GM18526 (cell line): ENCODE data around the gene TSPEAR.

Experiments used
- POLR2A ChIP-seq: IDR thresholded peaks from 3 replicates; pipeline ENCODE4 v1.6.1; 2011; ENCODE audit not compliant: insufficient read length; ENCODE audit errors: extremely low read depth

Gene TSPEAR

DNA sequence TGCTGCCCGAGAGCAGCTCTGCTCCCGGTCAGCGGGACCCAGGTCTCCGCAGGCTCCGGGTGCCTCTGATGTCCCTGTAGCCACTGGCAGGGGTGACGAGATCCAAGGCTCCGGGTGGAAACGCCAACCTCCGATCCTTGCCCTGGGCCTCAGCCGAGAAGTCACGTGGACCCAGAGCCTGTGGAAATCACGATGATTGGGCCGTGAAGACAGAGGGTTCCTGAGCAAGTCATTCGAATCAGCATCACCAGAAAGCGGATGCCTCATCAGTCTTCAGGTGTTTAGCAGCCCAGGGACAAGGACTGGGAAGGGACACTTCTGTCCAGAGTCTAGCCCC, 243.5 kb downstream of the TSPEAR start:
- TF ChIP-seq POLR2A: no peak

DNA sequence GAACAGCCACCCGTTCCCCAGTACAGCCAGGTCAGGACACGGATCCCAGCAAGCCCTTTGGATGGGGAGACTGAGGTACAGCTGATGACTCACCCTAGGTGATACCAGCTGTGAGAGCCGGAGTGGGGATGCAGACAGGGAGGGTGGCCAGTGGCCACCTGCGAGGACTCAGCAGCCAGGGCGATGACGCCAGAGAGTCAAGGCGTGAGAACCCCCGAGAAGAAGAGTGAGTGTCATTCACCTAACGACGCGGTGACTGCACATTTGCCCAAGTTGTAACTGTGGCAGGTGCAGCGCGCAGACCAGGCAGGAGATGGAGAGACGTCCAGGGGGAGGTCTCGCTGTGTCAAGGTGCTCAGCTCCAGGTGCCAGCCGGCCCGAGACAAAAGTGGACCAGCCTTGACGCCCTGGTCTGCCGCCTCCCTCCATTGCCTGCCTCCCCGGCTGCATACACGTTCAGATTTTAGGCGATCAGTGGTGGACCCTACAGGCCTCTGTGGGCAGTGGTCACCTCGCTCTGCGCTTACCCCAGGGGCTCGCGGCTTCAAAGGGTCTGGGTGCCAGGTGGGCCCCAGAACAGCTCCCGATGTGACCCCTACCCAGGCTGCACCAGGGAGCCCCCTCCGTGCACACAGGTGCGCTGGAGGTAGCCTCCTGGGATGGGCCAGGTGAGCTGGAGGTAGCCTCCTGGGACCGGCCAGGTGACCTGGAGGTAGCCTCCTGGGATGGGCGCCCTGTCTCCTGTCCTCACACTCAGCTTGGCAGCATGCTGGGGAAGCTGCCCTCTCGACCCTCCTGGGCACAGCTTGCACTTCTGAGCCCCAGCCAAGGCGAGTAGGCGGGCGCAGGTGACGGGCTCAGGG, 244.1 kb downstream of the TSPEAR start:
- TF ChIP-seq POLR2A: no peak

DNA sequence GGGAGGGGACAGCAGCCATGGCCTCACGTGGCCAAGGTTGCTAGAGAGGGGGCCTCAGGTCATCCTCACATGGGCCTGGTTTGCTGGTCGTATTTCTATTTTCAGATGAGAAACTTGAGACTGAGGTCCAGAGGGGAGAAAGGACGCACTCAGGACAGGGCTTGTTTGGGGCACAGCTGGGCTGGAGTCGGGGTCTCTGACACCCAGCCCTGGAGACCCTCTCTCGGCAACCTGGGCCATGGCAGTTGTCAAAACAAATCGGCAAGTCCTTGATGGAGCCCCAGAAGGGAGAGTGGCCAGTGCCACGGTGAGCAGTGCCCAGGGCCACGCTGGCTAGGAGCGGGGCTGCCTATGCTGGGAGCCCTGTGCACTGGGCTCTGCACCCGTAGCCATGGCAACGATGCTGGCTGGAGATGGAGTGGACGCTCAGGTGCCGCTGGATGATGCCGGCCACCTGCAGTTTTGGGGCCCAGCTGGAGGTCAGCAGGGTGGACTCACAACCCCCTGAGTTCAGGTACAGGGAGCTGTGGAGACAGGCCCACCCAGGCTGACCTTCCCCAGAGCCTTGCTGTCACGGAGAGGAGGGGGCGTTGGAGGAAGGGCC, 244.9 kb downstream of the TSPEAR start:
- no peak for TF ChIP-seq POLR2A

DNA sequence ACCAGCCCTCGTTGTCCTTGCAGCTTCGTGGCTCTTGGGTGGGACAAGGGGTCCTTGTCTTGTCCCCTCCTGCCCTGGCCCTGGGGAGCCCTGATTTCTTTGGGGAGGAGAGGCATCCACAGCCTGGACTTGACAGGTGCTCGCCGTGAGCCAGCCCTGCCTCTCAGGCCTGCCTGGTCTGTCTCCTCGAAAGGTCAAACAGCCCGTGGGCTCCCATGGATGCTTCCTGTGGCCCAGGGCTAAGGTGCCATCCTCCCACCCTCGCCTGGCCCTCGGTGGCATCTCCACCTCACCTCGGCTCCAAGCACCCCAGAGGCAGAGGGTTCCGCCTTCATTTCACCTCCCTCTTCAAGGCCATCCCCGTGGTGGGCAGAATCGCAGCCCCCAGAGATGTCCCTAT, 247.0 kb downstream of the TSPEAR start:
- no peak for TF ChIP-seq POLR2A

DNA sequence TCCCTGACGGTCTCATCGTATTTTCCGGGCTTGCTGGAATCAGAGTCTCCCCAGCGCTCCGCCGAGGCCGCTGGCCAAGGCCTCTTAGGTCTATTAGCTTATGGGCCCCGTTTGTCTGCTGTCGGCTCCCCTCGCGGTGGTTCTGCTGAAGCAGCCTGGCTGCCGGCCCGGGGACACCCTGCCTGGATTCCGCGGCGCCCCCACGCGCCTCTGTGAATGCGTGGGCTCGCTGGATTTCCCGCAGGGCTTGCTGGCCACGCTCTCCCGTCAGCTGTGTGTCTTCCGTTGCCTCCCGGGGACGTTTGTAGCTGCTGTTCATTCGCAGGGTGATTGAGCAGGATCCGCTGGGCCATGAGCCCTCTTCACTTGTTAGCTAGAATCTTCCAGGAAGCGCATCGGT, 247.6 kb downstream of the TSPEAR start:
- no peak for TF ChIP-seq POLR2A

DNA sequence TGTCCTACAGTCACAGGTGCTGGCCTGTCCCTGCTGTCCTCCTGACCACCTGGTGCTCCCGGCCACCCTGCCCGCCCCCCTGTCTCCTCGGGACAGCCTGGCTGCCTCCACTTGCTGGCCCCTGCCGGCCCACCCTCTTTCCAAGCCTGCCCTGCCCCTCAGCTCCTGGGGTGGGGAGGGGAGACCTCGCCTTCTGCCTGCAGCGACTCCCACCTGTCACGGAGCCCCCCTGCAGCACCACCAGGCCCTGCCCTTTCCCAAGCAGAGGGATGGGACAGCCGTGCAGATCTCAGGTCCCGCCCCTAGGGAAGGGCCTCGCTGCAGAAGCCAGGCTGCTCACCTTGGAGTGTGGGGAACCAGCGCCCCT, 248.6 kb downstream of the TSPEAR start:
- no peak for TF ChIP-seq POLR2A

DNA sequence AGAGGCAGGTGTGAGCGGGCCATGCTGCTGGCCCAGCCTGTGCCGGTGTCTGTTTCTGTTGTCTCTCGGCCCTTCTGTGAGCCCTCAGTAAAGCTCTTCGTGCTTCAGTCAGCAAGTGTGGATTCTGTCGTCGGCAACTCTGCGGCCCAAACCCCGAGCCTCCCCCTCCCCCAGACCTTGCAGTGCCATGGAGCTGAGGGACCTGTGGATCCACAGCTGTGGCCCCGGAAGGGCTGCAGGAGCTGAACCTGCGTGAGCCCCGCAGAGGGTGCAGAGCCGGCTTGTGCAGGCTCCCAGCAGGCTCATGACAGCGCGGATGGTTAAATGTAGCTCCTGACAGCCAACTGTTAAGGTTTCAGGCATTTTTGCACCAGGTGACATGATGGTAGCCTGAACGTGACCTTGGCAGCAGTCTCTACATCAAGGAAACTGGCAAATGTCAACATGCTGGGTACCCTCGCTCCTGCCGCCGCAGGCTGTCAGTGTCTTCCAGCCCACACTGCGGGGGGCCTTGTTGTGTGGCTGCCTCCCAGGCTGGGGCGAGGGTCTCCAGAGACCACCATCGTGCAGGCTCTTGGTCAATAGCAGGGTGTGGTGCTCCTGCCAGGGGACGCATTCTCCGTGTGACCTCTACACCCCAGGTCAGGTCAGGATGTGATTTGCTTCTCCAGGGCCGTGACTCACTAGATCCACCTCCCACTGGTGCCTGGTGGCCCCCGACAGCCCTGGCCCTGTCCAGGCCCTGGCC, 249.1 kb downstream of the TSPEAR start:
- TF ChIP-seq POLR2A: no peak

DNA sequence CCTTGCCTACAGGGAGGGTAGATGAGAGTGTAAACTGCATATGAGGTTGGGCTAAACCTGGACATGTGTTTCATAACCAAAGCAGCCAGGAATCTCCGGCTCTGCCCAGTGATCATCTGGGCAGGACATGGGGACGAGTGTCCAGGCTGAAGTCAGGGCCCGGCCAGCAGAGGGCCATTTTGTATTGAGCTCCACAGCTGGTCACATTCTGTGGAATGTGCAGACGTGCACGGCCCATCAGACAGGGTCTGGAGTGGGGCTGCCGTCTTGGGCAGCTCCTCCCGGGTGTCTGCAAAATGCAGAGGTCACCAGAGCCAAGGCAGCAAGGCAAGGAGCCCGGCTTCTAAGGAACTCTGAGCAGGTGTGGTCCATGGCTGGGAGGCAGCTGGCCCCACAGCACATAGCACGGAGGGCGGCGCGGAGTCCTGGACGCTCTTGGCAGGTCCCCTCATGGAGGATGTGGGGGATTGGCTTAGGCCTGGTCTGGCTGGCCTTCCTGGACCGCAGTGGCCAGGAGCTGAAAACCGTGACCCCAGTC, 249.8 kb downstream of the TSPEAR start:
- TF ChIP-seq POLR2A: no peak

DNA sequence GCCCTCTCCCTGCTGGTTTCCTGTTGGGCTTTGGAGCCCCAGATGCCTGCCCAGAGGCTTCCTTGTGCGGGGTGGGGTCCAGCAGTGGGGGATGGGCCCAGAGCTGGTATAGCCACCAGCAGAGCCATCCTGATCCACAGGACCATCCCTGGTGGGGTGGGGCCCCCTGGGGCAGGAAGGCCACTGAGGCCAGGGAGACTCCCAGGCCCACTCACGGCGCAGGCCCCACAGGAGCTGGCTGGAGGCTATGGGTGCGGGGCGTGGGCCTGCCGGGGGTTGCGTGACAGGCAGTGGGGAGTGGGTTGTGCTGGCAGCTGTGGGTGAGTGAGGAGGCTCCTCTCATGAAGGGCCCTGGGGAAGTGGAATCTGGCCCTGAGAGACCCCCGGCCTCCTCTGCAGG, 250.4 kb downstream of the TSPEAR start:
- no peak for TF ChIP-seq POLR2A

DNA sequence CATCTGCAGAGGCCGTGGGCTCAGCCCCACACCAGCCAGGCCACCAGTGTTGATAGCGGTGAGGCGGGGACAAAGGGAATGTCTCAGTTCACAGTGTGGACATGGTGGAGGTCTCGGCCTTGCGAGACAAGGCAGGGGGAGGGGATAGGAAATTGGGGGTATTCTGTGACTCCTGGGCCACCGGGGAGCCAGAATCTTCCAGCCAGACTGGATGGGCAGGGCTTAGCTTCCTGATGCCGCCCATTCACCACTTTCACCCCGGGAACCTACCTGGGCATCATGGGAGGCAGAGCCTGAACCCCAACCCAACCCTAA, 251.0 kb downstream of the TSPEAR start:
- TF ChIP-seq POLR2A: no peak

DNA sequence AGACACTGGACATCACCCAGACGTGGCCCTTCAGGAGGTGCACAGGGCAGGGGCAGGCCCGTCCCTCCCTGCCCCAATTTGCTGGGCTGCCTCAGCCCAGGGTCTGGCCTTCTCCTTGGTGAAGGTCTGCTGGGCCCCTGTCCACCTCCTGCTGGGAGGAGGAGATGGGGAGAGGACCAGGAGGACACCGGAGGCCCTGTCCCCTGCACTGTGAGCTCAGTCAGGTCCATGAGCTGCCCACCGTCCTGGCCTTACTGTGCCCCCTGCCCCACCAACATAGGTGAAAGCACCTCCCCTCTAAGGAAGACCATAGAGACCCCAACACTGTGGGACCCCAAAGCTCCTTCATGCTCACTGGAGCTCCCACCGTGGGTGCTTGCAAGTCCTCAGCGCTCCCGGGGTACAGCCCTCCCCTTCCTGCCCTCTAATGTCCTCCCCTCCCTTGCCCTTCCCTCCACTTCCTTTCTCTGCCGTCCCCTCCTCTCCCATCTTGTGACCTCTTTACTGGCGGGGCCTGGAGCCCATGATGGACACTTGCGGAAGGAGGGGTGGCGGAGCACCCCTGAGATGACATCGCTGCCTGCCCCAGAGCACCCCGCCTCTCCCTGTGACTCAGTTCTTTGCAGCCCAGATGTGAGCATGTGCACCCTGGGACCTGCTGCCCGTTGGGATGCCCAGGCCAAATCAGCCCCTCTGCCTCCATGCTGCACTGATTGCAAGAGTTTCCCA, 251.5 kb downstream of the TSPEAR start:
- TF ChIP-seq POLR2A: no peak

DNA sequence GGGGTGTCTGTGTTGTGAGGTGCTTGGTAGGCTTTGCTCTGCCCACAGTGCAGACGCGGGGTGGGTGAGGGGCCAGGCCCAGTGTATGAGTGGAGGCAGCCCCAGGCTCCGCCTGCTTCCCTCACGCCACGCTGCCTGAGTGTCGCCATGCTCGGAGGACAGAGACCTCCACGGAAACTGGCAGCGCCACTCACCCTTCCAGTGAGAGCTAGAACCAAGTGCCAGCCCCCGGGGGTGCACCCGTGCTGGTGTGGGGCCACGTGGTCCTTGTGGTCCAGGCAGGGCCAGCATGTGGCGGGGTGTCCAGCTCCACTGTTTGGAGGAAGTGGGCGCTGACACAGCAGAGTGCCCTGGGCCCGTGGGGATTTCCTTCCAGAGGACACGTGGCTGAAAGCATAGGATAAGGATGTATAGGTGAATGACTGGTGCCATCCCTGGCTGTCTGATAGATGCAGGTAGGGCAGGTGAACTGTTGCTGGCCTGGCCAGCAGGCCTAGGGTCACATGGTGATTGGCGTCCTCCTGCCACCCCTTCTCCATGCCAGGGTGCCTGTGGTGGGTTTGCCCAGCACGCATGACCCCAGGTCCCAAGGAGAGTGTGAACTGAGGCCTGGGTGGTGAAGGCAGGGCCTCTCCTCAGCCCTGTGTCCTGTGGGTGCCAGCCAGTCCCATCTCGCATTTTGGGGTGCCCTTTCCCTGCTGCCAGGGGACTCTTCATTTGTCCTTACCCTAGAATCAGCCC, 252.2 kb downstream of the TSPEAR start:
- TF ChIP-seq POLR2A: no peak

DNA sequence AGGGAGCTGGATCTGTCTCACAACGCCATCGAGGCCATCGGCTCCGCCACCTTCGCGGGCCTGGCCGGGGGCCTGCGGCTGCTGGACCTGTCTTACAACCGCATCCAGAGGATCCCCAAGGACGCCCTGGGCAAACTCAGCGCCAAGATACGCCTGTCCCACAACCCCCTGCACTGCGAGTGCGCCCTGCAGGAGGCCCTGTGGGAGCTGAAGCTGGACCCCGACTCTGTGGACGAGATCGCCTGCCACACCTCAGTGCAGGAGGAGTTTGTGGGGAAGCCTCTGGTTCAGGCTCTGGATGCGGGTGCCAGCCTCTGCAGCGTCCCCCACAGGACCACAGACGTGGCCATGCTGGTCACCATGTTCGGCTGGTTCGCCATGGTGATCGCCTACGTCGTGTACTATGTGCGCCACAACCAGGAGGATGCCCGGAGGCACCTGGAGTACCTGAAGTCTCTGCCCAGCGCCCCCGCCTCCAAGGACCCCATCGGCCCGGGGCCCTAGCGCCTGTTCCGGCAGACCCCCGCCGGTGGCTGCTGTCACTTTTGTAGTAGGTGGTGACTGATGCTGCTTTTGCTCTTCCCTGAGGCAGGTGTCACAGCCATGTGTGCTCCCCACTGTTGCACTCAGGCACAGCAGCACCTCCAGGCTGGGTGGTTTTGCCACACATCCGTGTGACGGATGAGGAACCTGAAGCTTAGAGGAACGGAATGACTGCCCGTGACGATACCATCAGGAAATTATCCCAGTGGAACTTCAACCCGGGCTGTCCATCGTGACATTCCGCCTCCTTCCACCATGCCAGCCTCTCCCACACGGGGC, 254.2 kb downstream of the TSPEAR start:
- no peak for TF ChIP-seq POLR2A
